SK-N-SH (cell line): ENCODE measurements around the gene ART1. TPM values are rescaled to one million over a fixed set of nuclear protein-coding genes. Genes with fewer than 3 reads are reported as not detected.

Experiments used
- CTCF ChIA-PET: fragments of 300-600, 350-600 bp; formaldehyde crosslinking; extraction: SDS; loops from one replicate; lab custom pipeline; 2021; lab: Yijun Ruan, JAX
- POLR2A ChIA-PET: fragments of 350-600 bp; sonication (Branson Sonifier 250); formaldehyde crosslinking; extraction: SDS; loops from one replicate; lab custom pipeline; 2020; ENCODE audit warnings: antibody characterized with exemption, inconsistent platforms; lab: Yijun Ruan, JAX
- DNase-seq: peaks from one replicate; pipeline ENCODE4 v3.0.0; 2012
- H2AFZ ChIP-seq: fragments of 200-600 bp; sonication (generic); 2 replicates; pipeline ENCODE4 v1.8.1; 2016; ENCODE audit warnings: antibody characterized with exemption, mild to moderate bottlenecking, low read depth
- H3F3A ChIP-seq: fragments of 200-600 bp; sonication (generic); replicated peaks from 2 replicates; pipeline ENCODE3; 2016; ENCODE audit warnings: antibody characterized with exemption, mild to moderate bottlenecking; ENCODE audit not compliant: insufficient read depth
- H3K27ac ChIP-seq, 2 experiments: fragments of 200-500 bp in 1 of 2; fragments of 200-600 bp in 1 of 2; sonication (Bioruptor generic) in 1 of 2; sonication (generic), shearing (Covaris generic) in 1 of 2; 2 replicates each; pipeline versions ENCODE4 v1.5.1 to v1.6.1; 2014 to 2016; ENCODE audit warnings: low read depth in 2 of 2, inconsistent platforms in 1 of 2, low read length in 1 of 2, mild to moderate bottlenecking in 1 of 2, mixed read lengths in 1 of 2
- H3K27me3 ChIP-seq: fragments of 200-600 bp; sonication (generic), shearing (Covaris generic); 2 replicates; pipeline ENCODE4 v1.6.1; 2016; ENCODE audit warnings: mixed run types; ENCODE audit not compliant: insufficient read depth
- H3K36me3 ChIP-seq, 2 experiments: fragments of 200-500 bp in 1 of 2; fragments of 200-600 bp in 1 of 2; sonication (Bioruptor generic) in 1 of 2; sonication (generic) in 1 of 2; replicated peaks in 1 of 2; 2 replicates each; pipeline versions ENCODE3 to v1.5.1; 2014 to 2016; ENCODE audit warnings: low read length in 1 of 2, mild to moderate bottlenecking in 1 of 2; ENCODE audit not compliant: insufficient read depth in 2 of 2, control insufficient read depth in 1 of 2
- H3K4me1 ChIP-seq, 2 experiments: fragments of 200-500 bp in 1 of 2; fragments of 200-600 bp in 1 of 2; sonication (Bioruptor generic) in 1 of 2; sonication (generic), shearing (Covaris generic) in 1 of 2; 2 replicates each; pipeline versions ENCODE4 v1.5.1 to v1.6.1; 2014 to 2016; ENCODE audit warnings: low read depth in 1 of 2, low read length in 1 of 2, mixed run types in 1 of 2; ENCODE audit not compliant: insufficient read depth in 2 of 2, control insufficient read depth in 1 of 2
- H3K4me2 ChIP-seq: fragments of 200-600 bp; sonication (generic), shearing (Covaris generic); 2 replicates; pipeline ENCODE4 v1.6.1; 2017; ENCODE audit warnings: mixed run types
- H3K4me3 ChIP-seq, 2 experiments: fragments of 200-500 bp in 1 of 2; fragments of 200-600 bp in 1 of 2; sonication (Bioruptor generic) in 1 of 2; sonication (generic), shearing (Covaris generic) in 1 of 2; 2 replicates each; pipeline versions ENCODE4 v1.5.1 to v1.8.1; 2014 to 2016; ENCODE audit warnings: low read depth in 2 of 2, inconsistent platforms in 1 of 2, low read length in 1 of 2, mild to moderate bottlenecking in 1 of 2, mixed read lengths in 1 of 2, moderate library complexity in 1 of 2
- H3K79me2 ChIP-seq: fragments of 200-600 bp; sonication (generic); 2 replicates; pipeline ENCODE4 v1.8.1; 2017; ENCODE audit warnings: mild to moderate bottlenecking; ENCODE audit not compliant: insufficient read depth
- H3K9ac ChIP-seq: fragments of 200-600 bp; sonication (generic); 2 replicates; pipeline ENCODE4 v1.6.1; 2017; ENCODE audit warnings: mixed run types
- H3K9me2 ChIP-seq: fragments of 200-600 bp; sonication (generic); 2 replicates; pipeline ENCODE4 v1.6.1; 2017; ENCODE audit warnings: mixed run types
- H3K9me3 ChIP-seq: fragments of 200-600 bp; sonication (generic); 2 replicates; pipeline ENCODE4 v1.6.1; 2017; ENCODE audit warnings: mixed run types, mild to moderate bottlenecking, moderate library complexity
- H4K20me1 ChIP-seq: fragments of 200-600 bp; sonication (generic); 2 replicates; pipeline ENCODE4 v1.6.1; 2017; ENCODE audit warnings: mild to moderate bottlenecking, mixed run types; ENCODE audit not compliant: insufficient read depth
- ELF1 ChIP-seq: IDR thresholded peaks from 2 replicates; pipeline ENCODE4 v1.4.0; 2012
- FOSL2 ChIP-seq: IDR thresholded peaks from 2 replicates; pipeline ENCODE4 v1.4.0; 2012; ENCODE audit warnings: low read depth, mild to moderate bottlenecking, moderate library complexity, borderline replicate concordance
- FOXM1 ChIP-seq: IDR thresholded peaks from 2 replicates; pipeline ENCODE4 v1.4.0; 2012; ENCODE audit warnings: low read depth, mild to moderate bottlenecking
- JUND ChIP-seq: IDR thresholded peaks from 2 replicates; pipeline ENCODE4 v1.4.0; 2012
- PBX3 ChIP-seq: IDR thresholded peaks from 2 replicates; pipeline ENCODE4; 2012
- POLR2AphosphoS5 ChIP-seq: IDR thresholded peaks from 2 replicates; pipeline ENCODE4 v1.6.1; 2012; ENCODE audit warnings: low read depth, low read length
- RCOR1 ChIP-seq: fragments of 150-350 bp; IDR thresholded peaks from 2 replicates; pipeline ENCODE4 v1.6.1; 2017; ENCODE audit warnings: antibody characterized with exemption, low read length
- SIN3A ChIP-seq: IDR thresholded peaks from 2 replicates; pipeline ENCODE4 v1.6.1; 2012; ENCODE audit warnings: low read depth, mild to moderate bottlenecking, low read length, moderate library complexity, borderline replicate concordance
- SMC3 ChIP-seq: IDR thresholded peaks from 2 replicates; pipeline ENCODE4 v1.6.1; 2012; ENCODE audit warnings: low read depth, low read length, improper control_type of control experiment
- TCF12 ChIP-seq: IDR thresholded peaks from 2 replicates; pipeline ENCODE4 v1.4.0; 2012
- TEAD4 ChIP-seq: IDR thresholded peaks from 2 replicates; pipeline ENCODE4 v1.4.0; 2012; ENCODE audit warnings: mild to moderate bottlenecking, borderline replicate concordance; ENCODE audit not compliant: insufficient read depth
- USF1 ChIP-seq: IDR thresholded peaks from 2 replicates; pipeline ENCODE4 v1.4.0; 2012; ENCODE audit warnings: low read depth, borderline replicate concordance
- WGBS: methylation state at CpG from one replicate; pipeline ENCODE4 v1.1.6; 2017; ENCODE audit warnings: low lambda C conversion rate; 5-methylcytosine and 5-hydroxymethylcytosine counted together
- polyA plus RNA-seq, 3 experiments: library from polyadenylated mRNA; depleted of rRNA; stranded (reverse); fragments of >200 nt; gene quantifications; 2 replicates each; pipeline ENCODE4 v1.2.3, GENCODE V29; 2012
- TF ChIP-seq, protein P1 (sequence below): fragments of 200-600 bp; sonication (generic); IDR thresholded peaks from 2 replicates; pipeline ENCODE4 v1.6.1; 2017; ENCODE audit warnings: antibody characterized with exemption, mild to moderate bottlenecking, moderate library complexity
- TF ChIP-seq, protein P2 (sequence below): fragments of 150-350 bp; IDR thresholded peaks from 2 replicates; pipeline ENCODE4 v1.6.1; 2017; ENCODE audit warnings: antibody characterized with exemption, low read length, low read depth, borderline replicate concordance

The ART1 gene
- polyA plus RNA-seq, 1 of the 3 experiments (the other 2 are of a cell fraction), result not detected

GRCh38 chr11:3683039-3683438 lies 38.1 kb downstream of the ART1 start:
- H3K9me2 ChIP-seq, result no peaks in the 10 kb centered on the region
- ChIA-PET CTCF (interaction anchor here (0.9 to 2.6 kb wide), 2 partner anchors 9 to 17 kb away, joined by 3 to 11 read pairs; no protein-coding TSS in a partner anchor), POLR2A (no interaction called here)

More at GRCh38 chr11:3683039-3683438, 38.1 kb downstream of the ART1 start:
- TF ChIP-seq PBX3 (no peak), JUND (no peak), POLR2AphosphoS5 (no peak), SMC3 (no peak), FOXM1 (no peak), ELF1 (no peak), USF1 (no peak), TCF12 (no peak), RCOR1 (no peak), TEAD4 (no peak), SIN3A (no peak), FOSL2 (no peak)
- TF ChIP-seq, protein P1, sequence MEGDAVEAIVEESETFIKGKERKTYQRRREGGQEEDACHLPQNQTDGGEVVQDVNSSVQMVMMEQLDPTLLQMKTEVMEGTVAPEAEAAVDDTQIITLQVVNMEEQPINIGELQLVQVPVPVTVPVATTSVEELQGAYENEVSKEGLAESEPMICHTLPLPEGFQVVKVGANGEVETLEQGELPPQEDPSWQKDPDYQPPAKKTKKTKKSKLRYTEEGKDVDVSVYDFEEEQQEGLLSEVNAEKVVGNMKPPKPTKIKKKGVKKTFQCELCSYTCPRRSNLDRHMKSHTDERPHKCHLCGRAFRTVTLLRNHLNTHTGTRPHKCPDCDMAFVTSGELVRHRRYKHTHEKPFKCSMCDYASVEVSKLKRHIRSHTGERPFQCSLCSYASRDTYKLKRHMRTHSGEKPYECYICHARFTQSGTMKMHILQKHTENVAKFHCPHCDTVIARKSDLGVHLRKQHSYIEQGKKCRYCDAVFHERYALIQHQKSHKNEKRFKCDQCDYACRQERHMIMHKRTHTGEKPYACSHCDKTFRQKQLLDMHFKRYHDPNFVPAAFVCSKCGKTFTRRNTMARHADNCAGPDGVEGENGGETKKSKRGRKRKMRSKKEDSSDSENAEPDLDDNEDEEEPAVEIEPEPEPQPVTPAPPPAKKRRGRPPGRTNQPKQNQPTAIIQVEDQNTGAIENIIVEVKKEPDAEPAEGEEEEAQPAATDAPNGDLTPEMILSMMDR, result no peak
- TF ChIP-seq, protein P2, sequence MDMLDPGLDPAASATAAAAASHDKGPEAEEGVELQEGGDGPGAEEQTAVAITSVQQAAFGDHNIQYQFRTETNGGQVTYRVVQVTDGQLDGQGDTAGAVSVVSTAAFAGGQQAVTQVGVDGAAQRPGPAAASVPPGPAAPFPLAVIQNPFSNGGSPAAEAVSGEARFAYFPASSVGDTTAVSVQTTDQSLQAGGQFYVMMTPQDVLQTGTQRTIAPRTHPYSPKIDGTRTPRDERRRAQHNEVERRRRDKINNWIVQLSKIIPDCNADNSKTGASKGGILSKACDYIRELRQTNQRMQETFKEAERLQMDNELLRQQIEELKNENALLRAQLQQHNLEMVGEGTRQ, result no peak
- TF ChIP-seq, all 33 proteins: peak for 0
- no peaks in the 10 kb centered on the region for H3F3A ChIP-seq
- no peaks in the 10 kb centered on the region for H3K9me3 ChIP-seq
- DNase-seq, result no peak
- no peak overlapping the region for H2AFZ ChIP-seq
- H4K20me1 ChIP-seq, result no peaks in the 10 kb centered on the region
- H3K27ac ChIP-seq, result no peak overlapping the region
- 98% methylated on average over 4 of the region's 9 CpGs for WGBS
- no peaks in the 10 kb centered on the region for H3K79me2 ChIP-seq
- no peak overlapping the region for H3K9ac ChIP-seq
- H3K27me3 ChIP-seq, result no peaks in the 10 kb centered on the region
- no peak overlapping the region for H3K4me3 ChIP-seq
- peaks cover 69 to 89% of the 10 kb centered on the region in 2 experiments for H3K36me3 ChIP-seq
- H3K4me1 ChIP-seq, result no peaks in the 10 kb centered on the region
- H3K4me2 ChIP-seq, result no peak overlapping the region
